GM12872 (cell line): ENCODE measurements around the gene TRIM15.

Experiments
- TF ChIP-seq, protein P1 (sequence below): IDR thresholded peaks from 3 replicates; pipeline ENCODE4 v1.5.1; 2011; ENCODE audit warnings: low read depth, mild to moderate bottlenecking, low read length, moderate library complexity; ENCODE audit not compliant: insufficient read depth

Gene TRIM15

DNA sequence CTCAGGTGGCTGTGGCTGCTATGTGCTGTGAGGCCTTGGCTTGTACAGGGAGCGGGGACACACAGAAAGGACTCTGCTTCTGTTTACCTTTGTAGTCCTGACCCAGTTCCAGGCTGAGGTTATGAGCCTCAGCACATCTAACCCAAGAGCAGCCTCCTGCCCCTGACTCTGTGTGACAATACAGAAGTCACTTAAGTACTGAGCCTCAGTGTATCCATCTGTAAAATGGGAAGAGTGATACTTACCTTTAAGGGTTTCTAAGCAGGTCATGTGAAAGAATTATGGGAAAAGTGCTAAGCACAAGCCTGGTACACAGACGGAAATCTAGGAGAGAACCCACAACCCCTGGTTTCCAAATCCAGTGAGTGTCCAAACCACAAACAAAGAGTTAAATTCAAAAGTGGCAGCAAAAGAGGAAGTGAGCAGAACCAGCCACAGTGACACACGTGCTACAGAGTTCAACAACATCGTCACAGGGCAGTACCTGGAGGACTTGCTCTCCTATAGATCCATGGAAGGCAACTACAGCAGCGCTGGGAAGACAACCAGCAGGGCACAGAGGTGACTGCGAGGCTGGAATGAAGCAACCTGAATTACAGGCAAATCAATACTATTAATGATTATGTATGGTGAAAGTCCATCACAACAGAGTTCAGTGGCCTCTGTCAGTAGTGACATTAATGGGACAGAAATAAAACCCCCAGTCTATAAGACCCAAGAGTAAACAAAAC, 37.4 kb downstream of the TRIM15 start:
- TF ChIP-seq, protein P1, sequence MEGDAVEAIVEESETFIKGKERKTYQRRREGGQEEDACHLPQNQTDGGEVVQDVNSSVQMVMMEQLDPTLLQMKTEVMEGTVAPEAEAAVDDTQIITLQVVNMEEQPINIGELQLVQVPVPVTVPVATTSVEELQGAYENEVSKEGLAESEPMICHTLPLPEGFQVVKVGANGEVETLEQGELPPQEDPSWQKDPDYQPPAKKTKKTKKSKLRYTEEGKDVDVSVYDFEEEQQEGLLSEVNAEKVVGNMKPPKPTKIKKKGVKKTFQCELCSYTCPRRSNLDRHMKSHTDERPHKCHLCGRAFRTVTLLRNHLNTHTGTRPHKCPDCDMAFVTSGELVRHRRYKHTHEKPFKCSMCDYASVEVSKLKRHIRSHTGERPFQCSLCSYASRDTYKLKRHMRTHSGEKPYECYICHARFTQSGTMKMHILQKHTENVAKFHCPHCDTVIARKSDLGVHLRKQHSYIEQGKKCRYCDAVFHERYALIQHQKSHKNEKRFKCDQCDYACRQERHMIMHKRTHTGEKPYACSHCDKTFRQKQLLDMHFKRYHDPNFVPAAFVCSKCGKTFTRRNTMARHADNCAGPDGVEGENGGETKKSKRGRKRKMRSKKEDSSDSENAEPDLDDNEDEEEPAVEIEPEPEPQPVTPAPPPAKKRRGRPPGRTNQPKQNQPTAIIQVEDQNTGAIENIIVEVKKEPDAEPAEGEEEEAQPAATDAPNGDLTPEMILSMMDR, result no peak

DNA sequence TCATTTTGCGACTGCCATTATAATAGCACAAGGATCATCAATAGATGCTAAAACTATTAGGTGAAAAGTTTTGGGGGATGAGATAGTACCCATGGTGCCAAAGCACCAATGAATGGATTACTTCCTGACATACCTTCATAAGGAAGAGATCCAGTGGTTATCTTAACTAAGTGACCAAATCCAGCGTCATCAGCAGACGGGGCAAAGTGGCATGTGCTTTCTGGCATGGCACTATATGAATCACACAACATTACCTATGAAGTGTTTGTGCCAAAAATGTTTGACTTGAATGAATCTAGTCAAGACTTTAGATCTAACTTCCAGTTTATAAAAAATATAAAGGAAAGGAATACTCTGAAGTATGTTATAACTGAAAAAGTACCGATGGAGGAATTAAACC, 39.0 kb downstream of the TRIM15 start:
- TF ChIP-seq, protein P1, result no peak

DNA sequence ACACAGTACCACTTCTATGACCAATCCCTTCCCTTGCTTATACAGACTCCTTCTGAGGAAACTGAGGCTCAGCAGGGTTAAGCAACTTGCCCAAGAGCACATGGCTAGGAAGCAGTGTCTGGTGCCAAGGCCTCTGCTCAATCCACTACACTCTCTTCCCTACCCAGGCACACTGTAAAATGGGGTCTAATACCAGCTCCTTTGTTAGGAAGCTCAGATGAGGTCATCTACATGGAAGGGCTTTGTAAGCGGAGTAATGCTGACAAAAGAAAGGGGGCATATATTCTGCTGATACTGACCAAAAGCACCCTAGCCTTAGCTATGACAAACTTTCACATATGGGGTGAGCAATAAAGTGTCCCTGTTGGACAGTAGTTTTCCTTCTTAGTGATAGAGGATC, 40.8 kb downstream of the TRIM15 start:
- TF ChIP-seq, protein P1, result no peak

DNA sequence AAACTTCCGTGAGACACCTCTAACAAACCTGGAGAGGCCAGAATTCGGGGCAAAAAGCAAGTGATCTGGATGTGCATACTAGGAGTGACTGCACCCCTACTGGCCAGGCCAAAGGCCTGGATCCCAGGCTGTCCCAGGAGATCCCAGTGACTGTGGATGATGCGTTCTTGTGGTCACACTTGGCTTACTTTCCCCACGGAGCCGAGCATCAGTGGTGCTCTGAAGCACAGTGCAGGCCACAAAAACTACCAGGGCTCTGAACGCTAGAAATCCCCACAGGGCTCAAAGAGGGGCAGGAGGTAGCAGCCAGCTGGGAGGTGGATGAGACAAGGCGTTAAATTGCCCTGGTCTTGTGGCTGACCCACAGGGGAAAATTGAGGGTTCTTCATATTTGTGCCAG, 42.8 kb downstream of the TRIM15 start:
- TF ChIP-seq, protein P1, result no peak

DNA sequence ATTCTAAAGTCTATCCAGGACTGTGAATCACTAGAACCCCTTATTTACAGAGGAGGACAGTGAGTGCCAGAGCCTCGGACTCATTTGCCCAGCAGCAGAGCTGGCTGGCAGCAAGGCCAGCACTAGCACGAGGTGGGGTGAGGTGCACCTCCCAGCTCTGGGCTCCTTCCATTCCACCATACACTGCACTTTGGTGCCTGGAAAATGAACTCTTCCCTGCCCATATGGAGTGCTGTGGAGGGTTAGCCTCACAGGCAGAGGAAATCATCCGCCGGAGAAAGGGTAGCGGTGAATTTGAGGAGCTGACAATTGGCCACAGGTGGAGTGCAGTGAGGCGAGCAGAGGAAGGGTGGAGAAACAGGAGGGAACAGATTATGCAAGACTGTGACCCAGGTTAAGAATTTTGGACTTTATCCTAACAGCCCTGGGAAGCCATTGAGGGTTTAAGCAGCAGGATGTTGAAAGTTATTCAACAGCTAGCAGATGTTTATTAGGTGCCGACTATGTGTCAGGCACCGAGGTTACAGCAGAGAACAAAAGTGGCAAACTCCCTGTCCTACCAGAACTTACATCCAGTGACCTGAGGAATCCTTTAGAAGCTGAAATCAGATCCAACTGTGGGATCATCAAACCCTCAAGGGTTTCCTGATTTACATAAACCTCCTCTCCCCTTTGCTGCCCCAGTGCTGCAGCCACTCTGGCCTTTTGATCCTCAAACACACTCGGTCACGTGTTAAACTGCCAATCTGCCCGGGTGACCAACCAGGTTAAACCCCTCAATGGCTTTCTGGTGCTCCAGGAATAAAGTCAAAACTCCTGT, 43.7 kb downstream of the TRIM15 start:
- TF ChIP-seq, protein P1, result no peak

DNA sequence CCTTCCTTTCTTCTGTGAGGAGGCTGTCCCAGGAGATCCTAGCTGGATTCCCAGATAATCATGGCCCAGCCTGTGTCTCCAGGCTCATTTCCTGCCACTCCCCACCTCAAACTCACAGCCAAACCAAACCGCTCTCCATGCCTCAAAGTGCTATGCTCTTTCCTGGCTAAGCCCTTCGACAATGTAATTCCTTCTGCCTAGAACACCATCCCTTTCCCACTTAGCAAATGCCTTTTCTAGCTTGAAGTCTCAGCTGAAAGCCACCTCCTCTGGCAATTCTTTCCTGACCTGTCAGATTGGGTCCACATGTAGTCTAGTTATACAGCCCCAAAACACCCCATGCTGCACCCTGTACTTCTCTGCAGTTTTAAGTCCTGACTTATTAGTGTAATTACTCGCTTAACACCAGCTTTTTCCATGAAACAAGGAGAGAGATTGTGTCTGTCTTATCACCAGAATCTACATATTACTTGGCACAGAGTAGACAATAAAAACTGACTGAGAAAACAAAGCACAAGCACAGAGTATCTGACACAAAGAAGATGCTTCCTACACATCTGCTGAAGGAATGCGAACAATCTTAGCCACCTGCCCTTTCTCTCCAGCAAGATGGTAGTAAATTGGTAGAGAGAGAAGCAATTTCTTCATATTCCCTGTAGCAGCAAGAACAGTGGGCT, 44.4 kb downstream of the TRIM15 start:
- TF ChIP-seq, protein P1, result no peak

DNA sequence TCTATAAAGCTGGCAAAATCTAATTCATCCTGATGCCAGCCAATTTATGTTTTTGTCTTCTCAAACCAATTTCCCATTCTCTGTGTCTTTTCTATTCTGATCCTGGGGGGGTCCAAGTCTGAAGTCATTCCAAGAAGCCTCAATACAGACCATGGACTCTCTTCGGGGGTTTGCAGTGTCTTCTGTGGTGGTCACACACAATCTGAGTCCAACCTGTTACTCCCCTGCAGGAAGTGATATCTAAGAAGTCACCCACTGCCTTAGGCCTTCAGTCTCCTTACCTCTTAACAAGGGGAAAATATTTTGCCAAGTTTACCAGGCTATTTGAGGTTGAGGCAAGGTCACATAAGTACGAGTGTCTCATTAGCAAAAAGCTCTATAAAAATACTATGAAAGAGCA, 48.0 kb downstream of the TRIM15 start:
- TF ChIP-seq, protein P1, result no peak
